Caco-2 (cell line): ENCODE results near the gene PRR16. TPM values are rescaled to one million over a fixed set of nuclear protein-coding genes. Genes with fewer than 3 reads are reported as not detected.

Experiments used
- BruUV-seq: library from RNA; stranded (reverse); fragments of 400-500 nt; replicated peaks from 2 replicates; lab custom pipeline; 2021; lab: Mats Ljungman, UMichigan
- CTCF ChIA-PET: fragments of 300-600 bp; sonication (Branson Sonifier 250); formaldehyde crosslinking; loops from one replicate; lab custom pipeline; 2022; ENCODE audit warnings: antibody characterized with exemption; lab: Charles Lee
- POLR2A ChIA-PET: fragments of 300-600 bp; sonication (Branson Sonifier 250); formaldehyde crosslinking; loops from one replicate; lab custom pipeline; 2022; ENCODE audit warnings: antibody characterized with exemption; lab: Charles Lee
- DNase-seq, 2 experiments: peaks; one replicate each; pipeline versions ENCODE4 v3.0.0 to v3.0.0-alpha.2; 2020 to 2022
- H3K27me3 ChIP-seq: replicated peaks from 2 replicates; pipeline ENCODE4 v1.6.0; 2011; ENCODE audit warnings: low read length; ENCODE audit not compliant: control insufficient read depth, insufficient read depth
- H3K36me3 ChIP-seq: 2 replicates; pipeline ENCODE4 v1.5.1; 2011; ENCODE audit warnings: low read length; ENCODE audit not compliant: control insufficient read depth, insufficient read depth
- H3K4me1 ChIP-seq: fragments of 250-450 bp; sonication (Bioruptor Pico); 2 replicates; pipeline ENCODE4 v1.5.1; 2020; ENCODE audit warnings: mild to moderate bottlenecking
- H3K4me3 ChIP-seq: 2 replicates; pipeline ENCODE4 v1.5.1; 2011; ENCODE audit warnings: low read depth, mild to moderate bottlenecking, control low read depth, low read length
- H3K9me3 ChIP-seq: fragments of 250-450 bp; sonication (Bioruptor Pico); 2 replicates; pipeline ENCODE4 v1.5.1; 2020; ENCODE audit warnings: mild to moderate bottlenecking, moderate library complexity
- H3K27ac Mint-ChIP-seq: one replicate; pipeline ENCODE4 v1.8.0; 2022; ENCODE audit warnings: mixed read lengths; ENCODE audit not compliant: unreplicated experiment
- H3K27me3 Mint-ChIP-seq: one replicate; pipeline ENCODE4 v1.8.0; 2022; ENCODE audit warnings: mixed read lengths; ENCODE audit not compliant: insufficient read depth, unreplicated experiment
- H3K36me3 Mint-ChIP-seq: one replicate; pipeline ENCODE4 v1.8.0; 2022; ENCODE audit warnings: mild to moderate bottlenecking, mixed read lengths; ENCODE audit not compliant: insufficient read depth, unreplicated experiment
- H3K4me1 Mint-ChIP-seq: one replicate; pipeline ENCODE4 v1.8.0; 2022; ENCODE audit warnings: low read depth, mixed read lengths; ENCODE audit not compliant: unreplicated experiment
- H3K4me3 Mint-ChIP-seq: one replicate; pipeline ENCODE4 v1.8.0; 2022; ENCODE audit warnings: mild to moderate bottlenecking, moderate library complexity, mixed read lengths; ENCODE audit not compliant: unreplicated experiment
- H3K9me3 Mint-ChIP-seq: one replicate; pipeline ENCODE4 v1.8.0; 2022; ENCODE audit warnings: mixed read lengths; ENCODE audit not compliant: unreplicated experiment
- intact Hi-C: fragments of 100-400 bp; cut with micrococcal nuclease; formaldehyde crosslinking; loops from one replicate; pipeline ENCODE4 v1.10.0; 2022; ENCODE audit not compliant: unreplicated experiment
- total RNA-seq: library from RNA; stranded (reverse); gene quantifications from 2 replicates; pipeline ENCODE4 v1.2.3, GENCODE V29; 2022
- TF ChIP-seq, protein P1 (sequence below), 2 experiments: fragments of 200-600 bp in 1 of 2; IDR thresholded peaks; 1 replicate in 1 of 2; 2 replicates in 1 of 2; pipeline versions ENCODE4 v1.5.1 to v1.8.0; 2011 to 2022; ENCODE audit warnings: antibody characterized with exemption in 1 of 2, control low read depth in 1 of 2, inconsistent platforms in 1 of 2, low read depth in 1 of 2, low read length in 1 of 2, mild to moderate bottlenecking in 1 of 2, moderate library complexity in 1 of 2; ENCODE audit not compliant: insufficient read depth in 1 of 2, severe bottlenecking in 1 of 2, unreplicated experiment in 1 of 2

PRR16 gene
- total RNA-seq, 1 experiment from 2014 or later, result not detected

DNA sequence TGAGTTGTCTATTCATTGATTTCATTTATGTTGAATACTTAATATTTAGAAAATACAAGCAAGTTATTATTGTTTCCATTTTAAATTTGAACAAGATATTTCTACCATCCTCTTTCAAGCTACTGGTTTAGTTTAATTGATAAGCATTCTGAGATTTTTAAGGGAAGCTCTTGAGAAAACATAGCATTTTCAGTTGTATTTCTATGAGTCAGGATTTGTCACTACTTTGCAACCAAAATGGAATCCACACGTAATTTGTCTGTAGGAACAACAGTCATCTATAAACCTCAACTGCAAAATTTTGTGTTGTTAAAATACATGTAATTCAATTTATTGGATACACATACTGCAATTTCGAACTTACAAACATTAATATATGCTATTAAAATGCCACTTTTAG lies 74.0 kb downstream of the PRR16 start:
- no peak overlapping the region for H3K4me3 ChIP-seq
- ChIA-PET POLR2A (no interaction called here), CTCF (no interaction called here)
- H3K4me3 Mint-ChIP-seq, result no peak overlapping the region
- peaks cover 4% of the 10 kb centered on the region; the same call in 1 of the 2 replicates for H3K4me1 ChIP-seq
- BruUV-seq, result no TSS peak
- H3K27ac Mint-ChIP-seq, result no peak overlapping the region
- H3K27me3 ChIP-seq, result no peaks in the 10 kb centered on the region
- H3K36me3 ChIP-seq, result no peaks in the 10 kb centered on the region
- TF ChIP-seq, protein P1, sequence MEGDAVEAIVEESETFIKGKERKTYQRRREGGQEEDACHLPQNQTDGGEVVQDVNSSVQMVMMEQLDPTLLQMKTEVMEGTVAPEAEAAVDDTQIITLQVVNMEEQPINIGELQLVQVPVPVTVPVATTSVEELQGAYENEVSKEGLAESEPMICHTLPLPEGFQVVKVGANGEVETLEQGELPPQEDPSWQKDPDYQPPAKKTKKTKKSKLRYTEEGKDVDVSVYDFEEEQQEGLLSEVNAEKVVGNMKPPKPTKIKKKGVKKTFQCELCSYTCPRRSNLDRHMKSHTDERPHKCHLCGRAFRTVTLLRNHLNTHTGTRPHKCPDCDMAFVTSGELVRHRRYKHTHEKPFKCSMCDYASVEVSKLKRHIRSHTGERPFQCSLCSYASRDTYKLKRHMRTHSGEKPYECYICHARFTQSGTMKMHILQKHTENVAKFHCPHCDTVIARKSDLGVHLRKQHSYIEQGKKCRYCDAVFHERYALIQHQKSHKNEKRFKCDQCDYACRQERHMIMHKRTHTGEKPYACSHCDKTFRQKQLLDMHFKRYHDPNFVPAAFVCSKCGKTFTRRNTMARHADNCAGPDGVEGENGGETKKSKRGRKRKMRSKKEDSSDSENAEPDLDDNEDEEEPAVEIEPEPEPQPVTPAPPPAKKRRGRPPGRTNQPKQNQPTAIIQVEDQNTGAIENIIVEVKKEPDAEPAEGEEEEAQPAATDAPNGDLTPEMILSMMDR (IDR thresholded peaks at IDR 0.05; ENCODE audit: insufficient read depth in 1 of 2, low read depth in 1 of 2, low read length in 1 of 2, severe bottlenecking in 1 of 2, unreplicated experiment in 1 of 2), result no peak
- no peaks in the 10 kb centered on the region for H3K9me3 ChIP-seq
- no peaks in the 10 kb centered on the region for H3K4me1 Mint-ChIP-seq
- no peak for DNase-seq
- H3K9me3 Mint-ChIP-seq, result no peaks in the 10 kb centered on the region
- H3K36me3 Mint-ChIP-seq, result no peaks in the 10 kb centered on the region
- H3K27me3 Mint-ChIP-seq, result no peaks in the 10 kb centered on the region
- intact Hi-C loops, result no loop called here

- no peaks in the 10 kb centered on the region for H3K36me3 Mint-ChIP-seq
- H3K27ac Mint-ChIP-seq, result no peak overlapping the region
- no peaks in the 10 kb centered on the region for H3K9me3 Mint-ChIP-seq
- POLR2A ChIA-PET, result no interaction called here
- no TSS peak for BruUV-seq
- no peaks in the 10 kb centered on the region for H3K4me1 Mint-ChIP-seq
- intact Hi-C loops, result no loop called here
- no peaks in the 10 kb centered on the region for H3K27me3 ChIP-seq
- CTCF ChIA-PET, result no interaction called here
- H3K4me3 ChIP-seq, result no peak overlapping the region
- DNase-seq, result no peak
- H3K27me3 Mint-ChIP-seq, result no peaks in the 10 kb centered on the region
- H3K9me3 ChIP-seq, result no peaks in the 10 kb centered on the region
- H3K4me1 ChIP-seq, result peaks cover 4% of the 10 kb centered on the region; the same call in 1 of the 2 replicates
- no peak overlapping the region for H3K4me3 Mint-ChIP-seq
- H3K36me3 ChIP-seq, result no peaks in the 10 kb centered on the region
- TF ChIP-seq, protein P1 (IDR thresholded peaks at IDR 0.05; ENCODE audit: insufficient read depth in 1 of 2, low read depth in 1 of 2, low read length in 1 of 2, severe bottlenecking in 1 of 2, unreplicated experiment in 1 of 2), result no peak
Measured at GRCh38 chr5:120538644-120539043, 74.5 kb downstream of the PRR16 start.

DNA sequence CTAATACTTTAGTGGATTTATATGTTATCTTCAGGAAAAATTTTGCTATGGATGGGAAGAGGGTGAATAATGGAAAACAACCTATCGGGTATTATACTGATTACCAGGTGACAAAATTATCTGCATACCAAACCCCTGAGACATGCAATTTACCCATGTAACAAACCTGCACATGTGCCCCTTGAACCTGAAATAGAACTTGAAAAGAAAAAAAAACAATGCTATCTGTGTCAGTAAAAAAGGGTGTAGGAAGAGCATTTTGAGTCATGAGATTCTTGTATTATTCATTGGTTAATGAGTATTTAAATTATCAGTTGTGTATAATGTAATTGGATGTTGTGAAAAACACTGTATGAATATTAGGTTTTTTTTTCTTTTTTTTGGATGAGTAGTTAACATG lies 75.4 kb downstream of the PRR16 start:
- Mint-ChIP-seq H3K36me3 (no peaks in the 10 kb centered on the region), H3K4me1 (no peaks in the 10 kb centered on the region), H3K27ac (no peak overlapping the region), H3K27me3 (no peaks in the 10 kb centered on the region), H3K4me3 (no peak overlapping the region), H3K9me3 (no peaks in the 10 kb centered on the region)
- Histone ChIP-seq H3K9me3 (no peaks in the 10 kb centered on the region), H3K36me3 (no peaks in the 10 kb centered on the region), H3K27me3 (no peaks in the 10 kb centered on the region), H3K4me3 (no peak overlapping the region), H3K4me1 (peaks cover 4% of the 10 kb centered on the region; the same call in 1 of the 2 replicates)
- CTCF ChIA-PET, result no interaction called here
- BruUV-seq, result no TSS peak
- no peak for DNase-seq
- TF ChIP-seq, protein P1 (IDR thresholded peaks at IDR 0.05; ENCODE audit: insufficient read depth in 1 of 2, low read depth in 1 of 2, low read length in 1 of 2, severe bottlenecking in 1 of 2, unreplicated experiment in 1 of 2), result no peak
- POLR2A ChIA-PET, result no interaction called here
- intact Hi-C loops, result no loop called here
